Osteocyte (in vitro differentiated cells): Measurements from ENCODE around the gene MAP3K2. TPM values are rescaled to one million over a fixed set of nuclear protein-coding genes. Genes with fewer than 3 reads are reported as not detected.

Experiments used
- DNase-seq: peaks from one replicate; pipeline ENCODE4 v3.0.0; 2021; ENCODE audit warnings: mixed read lengths; ENCODE audit not compliant: unreplicated experiment; ENCODE audit errors: extremely low spot score
- H3K27ac Mint-ChIP-seq: one replicate; pipeline ENCODE4 v1.8.0; 2021; ENCODE audit warnings: mild to moderate bottlenecking, mixed read lengths; ENCODE audit not compliant: unreplicated experiment
- H3K27me3 Mint-ChIP-seq: one replicate; pipeline ENCODE4 v1.8.0; 2021; ENCODE audit warnings: mixed read lengths; ENCODE audit not compliant: unreplicated experiment
- H3K36me3 Mint-ChIP-seq: one replicate; pipeline ENCODE4 v1.8.0; 2021; ENCODE audit warnings: mixed read lengths; ENCODE audit not compliant: unreplicated experiment
- H3K4me1 Mint-ChIP-seq: one replicate; pipeline ENCODE4 v1.8.0; 2021; ENCODE audit warnings: mixed read lengths; ENCODE audit not compliant: unreplicated experiment
- H3K4me3 Mint-ChIP-seq: one replicate; pipeline ENCODE4 v1.8.0; 2021; ENCODE audit warnings: mild to moderate bottlenecking, moderate library complexity, mixed read lengths; ENCODE audit not compliant: unreplicated experiment
- H3K9me3 Mint-ChIP-seq: one replicate; pipeline ENCODE4 v1.8.0; 2021; ENCODE audit warnings: mixed read lengths; ENCODE audit not compliant: unreplicated experiment
- CTCF ChIP-seq: fragments of 200-600 bp; sonication (generic); IDR thresholded peaks from 2 replicates; pipeline ENCODE4 v1.5.0; 2021; ENCODE audit warnings: antibody characterized with exemption, mild to moderate bottlenecking, moderate library complexity
- total RNA-seq: library from RNA; stranded (reverse); gene quantifications from 2 replicates; pipeline ENCODE4 v1.2.1, GENCODE V29; 2021

Gene MAP3K2
- total RNA-seq, 1 donor from 2014 or later = 60.9 TPM

- Mint-ChIP-seq H3K36me3 (peaks cover 7% of the 10 kb centered on the region), H3K4me3 (no peak overlapping the region), H3K4me1 (peaks cover 29% of the 10 kb centered on the region), H3K27ac (no peak overlapping the region), H3K9me3 (peaks cover 5% of the 10 kb centered on the region), H3K27me3 (no peaks in the 10 kb centered on the region)
- no peak for DNase-seq
- TF ChIP-seq CTCF = no peak
Observed at GRCh38 chr2:127359520-127359919, 28.3 kb downstream of the MAP3K2 start.

GRCh38 chr2:127358971-127359370, 28.8 kb downstream of the MAP3K2 start:
- peaks cover 7% of the 10 kb centered on the region for H3K36me3 Mint-ChIP-seq
- peaks cover 33% of the 10 kb centered on the region for H3K4me1 Mint-ChIP-seq
- H3K27me3 Mint-ChIP-seq = no peaks in the 10 kb centered on the region
- no peak for DNase-seq
- TF ChIP-seq CTCF = no peak
- no peak overlapping the region for H3K27ac Mint-ChIP-seq
- no peak overlapping the region for H3K4me3 Mint-ChIP-seq
- H3K9me3 Mint-ChIP-seq = peaks cover 5% of the 10 kb centered on the region

- Mint-ChIP-seq H3K4me3 (no peak overlapping the region), H3K9me3 (peaks cover 5% of the 10 kb centered on the region), H3K4me1 (peaks cover 32% of the 10 kb centered on the region), H3K27me3 (no peaks in the 10 kb centered on the region), H3K36me3 (peaks cover 7% of the 10 kb centered on the region), H3K27ac (no peak overlapping the region)
- no peak for TF ChIP-seq CTCF
- no peak for DNase-seq
Observed at GRCh38 chr2:127358044-127358443, 29.7 kb downstream of the MAP3K2 start.

GRCh38 chr2:127357591-127357990, 30.2 kb downstream of the MAP3K2 start:
- no peak for DNase-seq
- H3K27ac Mint-ChIP-seq = no peak overlapping the region
- H3K9me3 Mint-ChIP-seq = peaks cover 5% of the 10 kb centered on the region
- H3K36me3 Mint-ChIP-seq = peaks cover 7% of the 10 kb centered on the region
- no peaks in the 10 kb centered on the region for H3K27me3 Mint-ChIP-seq
- no peak for TF ChIP-seq CTCF
- peaks cover 32% of the 10 kb centered on the region for H3K4me1 Mint-ChIP-seq
- no peak overlapping the region for H3K4me3 Mint-ChIP-seq

GRCh38 chr2:127356531-127356930, 31.2 kb downstream of the MAP3K2 start:
- Mint-ChIP-seq H3K4me3 (no peak overlapping the region), H3K27ac (no peak overlapping the region), H3K36me3 (peaks cover 7% of the 10 kb centered on the region), H3K4me1 (peaks cover 27% of the 10 kb centered on the region), H3K27me3 (no peaks in the 10 kb centered on the region), H3K9me3 (peaks cover 5% of the 10 kb centered on the region)
- no peak for DNase-seq
- no peak for TF ChIP-seq CTCF
